ENCODE data around the gene DTYMK. TPM values are rescaled to one million over a fixed set of nuclear protein-coding genes. Genes with fewer than 3 reads are reported as not detected.

DTYMK gene
- total RNA-seq, 1 experiment from 2014 or later = 66.3 TPM

DNA sequence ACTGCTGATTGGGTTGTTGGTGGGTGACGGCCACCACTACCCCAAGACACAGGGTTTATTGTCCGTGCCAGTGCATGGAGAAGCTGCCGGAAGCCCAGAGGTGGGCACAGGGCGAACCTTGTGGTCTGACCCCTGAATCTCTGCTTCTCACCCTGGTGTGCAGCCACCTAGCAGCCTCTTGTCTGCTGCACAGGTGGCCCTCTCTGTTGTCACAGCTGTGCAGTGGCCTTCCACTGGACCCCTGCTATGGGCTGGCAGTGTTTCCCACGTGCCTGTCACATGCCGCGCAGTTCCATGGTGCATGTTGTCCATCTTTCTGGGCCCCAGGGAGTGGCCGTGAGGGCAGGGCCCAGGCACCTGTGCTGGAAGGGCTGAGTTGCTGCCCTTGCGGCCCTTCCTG, 33.9 kb downstream of the DTYMK start:
- peaks cover 61% of the 10 kb centered on the region for H3K36me3 Mint-ChIP-seq (ENCODE audit: insufficient read depth, unreplicated experiment)
- BruUV-seq (replicated peaks) = no TSS peak
- ChIA-PET CTCF (no interaction called here), POLR2A (no interaction called here)
- H3K9me3 Mint-ChIP-seq (ENCODE audit: unreplicated experiment) = no peaks in the 10 kb centered on the region
- H3K4me1 Mint-ChIP-seq (ENCODE audit: insufficient read depth, unreplicated experiment) = no peaks in the 10 kb centered on the region
- TF ChIP-seq, protein P1, sequence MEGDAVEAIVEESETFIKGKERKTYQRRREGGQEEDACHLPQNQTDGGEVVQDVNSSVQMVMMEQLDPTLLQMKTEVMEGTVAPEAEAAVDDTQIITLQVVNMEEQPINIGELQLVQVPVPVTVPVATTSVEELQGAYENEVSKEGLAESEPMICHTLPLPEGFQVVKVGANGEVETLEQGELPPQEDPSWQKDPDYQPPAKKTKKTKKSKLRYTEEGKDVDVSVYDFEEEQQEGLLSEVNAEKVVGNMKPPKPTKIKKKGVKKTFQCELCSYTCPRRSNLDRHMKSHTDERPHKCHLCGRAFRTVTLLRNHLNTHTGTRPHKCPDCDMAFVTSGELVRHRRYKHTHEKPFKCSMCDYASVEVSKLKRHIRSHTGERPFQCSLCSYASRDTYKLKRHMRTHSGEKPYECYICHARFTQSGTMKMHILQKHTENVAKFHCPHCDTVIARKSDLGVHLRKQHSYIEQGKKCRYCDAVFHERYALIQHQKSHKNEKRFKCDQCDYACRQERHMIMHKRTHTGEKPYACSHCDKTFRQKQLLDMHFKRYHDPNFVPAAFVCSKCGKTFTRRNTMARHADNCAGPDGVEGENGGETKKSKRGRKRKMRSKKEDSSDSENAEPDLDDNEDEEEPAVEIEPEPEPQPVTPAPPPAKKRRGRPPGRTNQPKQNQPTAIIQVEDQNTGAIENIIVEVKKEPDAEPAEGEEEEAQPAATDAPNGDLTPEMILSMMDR (IDR thresholded peaks at IDR 0.05; ENCODE audit: unreplicated experiment) = no peak
- no peak overlapping the region for H3K27ac Mint-ChIP-seq (ENCODE audit: low read depth, unreplicated experiment)
- no peaks in the 10 kb centered on the region for H3K27me3 Mint-ChIP-seq (ENCODE audit: insufficient read depth, unreplicated experiment)
- intact Hi-C loops (cut with micrococcal nuclease) = no loop called here
- H3K4me3 Mint-ChIP-seq (ENCODE audit: unreplicated experiment) = no peak overlapping the region
- DNase-seq (ENCODE audit: unreplicated experiment) = no peak

DNA sequence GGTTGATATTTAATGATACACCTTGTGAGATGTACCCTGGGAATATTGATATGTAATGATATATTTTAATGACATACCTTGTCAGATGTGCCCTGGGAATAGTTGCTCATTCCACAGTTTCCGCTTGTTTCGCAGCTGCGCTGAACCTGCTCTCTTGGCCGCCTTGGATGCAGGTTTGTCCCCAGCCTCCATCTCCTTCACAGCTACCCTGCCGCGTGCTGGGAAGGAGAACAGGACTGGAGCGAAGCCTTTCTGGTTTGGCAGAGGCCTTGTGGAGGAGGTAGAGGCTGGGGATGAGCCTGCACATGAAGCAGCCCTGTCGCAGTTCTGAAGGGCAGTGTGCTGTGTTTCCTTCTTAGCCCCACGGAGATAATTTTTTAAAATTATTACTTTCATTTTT, 34.5 kb downstream of the DTYMK start:
- intact Hi-C loops (cut with micrococcal nuclease) = no loop called here
- no peaks in the 10 kb centered on the region for H3K9me3 Mint-ChIP-seq (ENCODE audit: unreplicated experiment)
- peaks cover 55% of the 10 kb centered on the region for H3K36me3 Mint-ChIP-seq (ENCODE audit: insufficient read depth, unreplicated experiment)
- no peak overlapping the region for H3K27ac Mint-ChIP-seq (ENCODE audit: low read depth, unreplicated experiment)
- no peaks in the 10 kb centered on the region for H3K4me1 Mint-ChIP-seq (ENCODE audit: insufficient read depth, unreplicated experiment)
- no peak for DNase-seq (ENCODE audit: unreplicated experiment)
- no peaks in the 10 kb centered on the region for H3K27me3 Mint-ChIP-seq (ENCODE audit: insufficient read depth, unreplicated experiment)
- ChIA-PET CTCF (no interaction called here), POLR2A (interaction anchor here (0.6 kb wide), 1 partner anchor 93 kb away, joined by 3 read pairs; no protein-coding TSS in a partner anchor)
- BruUV-seq (replicated peaks) = no TSS peak
- TF ChIP-seq, protein P1 (IDR thresholded peaks at IDR 0.05; ENCODE audit: unreplicated experiment) = no peak
- no peak overlapping the region for H3K4me3 Mint-ChIP-seq (ENCODE audit: unreplicated experiment)

DNA sequence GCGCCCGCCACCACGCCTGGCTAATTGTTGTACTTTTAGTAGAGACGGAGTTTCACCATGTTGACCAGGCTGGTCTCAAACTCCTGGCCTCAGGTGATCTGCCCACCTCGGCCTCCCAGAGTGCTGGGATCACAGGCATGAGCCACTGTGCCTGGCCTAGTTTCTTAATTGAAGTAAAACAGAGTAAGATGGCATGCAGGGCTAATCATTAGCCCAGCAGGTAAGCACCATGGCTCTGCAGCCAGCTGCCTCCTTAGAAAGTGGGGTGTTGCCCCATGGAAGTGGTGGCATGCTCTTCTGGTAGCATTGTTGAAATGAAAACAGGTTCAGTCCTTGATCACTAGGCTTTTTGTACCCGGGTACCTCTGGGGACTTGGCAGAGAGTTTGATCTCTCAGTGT, 36.7 kb downstream of the DTYMK start:
- peaks cover 42% of the 10 kb centered on the region for H3K36me3 Mint-ChIP-seq (ENCODE audit: insufficient read depth, unreplicated experiment)
- ChIA-PET CTCF (no interaction called here), POLR2A (no interaction called here)
- H3K27ac Mint-ChIP-seq (ENCODE audit: low read depth, unreplicated experiment) = no peak overlapping the region
- H3K4me1 Mint-ChIP-seq (ENCODE audit: insufficient read depth, unreplicated experiment) = no peaks in the 10 kb centered on the region
- BruUV-seq (replicated peaks) = no TSS peak
- TF ChIP-seq, protein P1 (IDR thresholded peaks at IDR 0.05; ENCODE audit: unreplicated experiment) = no peak
- no peaks in the 10 kb centered on the region for H3K9me3 Mint-ChIP-seq (ENCODE audit: unreplicated experiment)
- H3K27me3 Mint-ChIP-seq (ENCODE audit: insufficient read depth, unreplicated experiment) = no peaks in the 10 kb centered on the region
- no peak overlapping the region for H3K4me3 Mint-ChIP-seq (ENCODE audit: unreplicated experiment)
- DNase-seq (ENCODE audit: unreplicated experiment) = no peak
- intact Hi-C loops (cut with micrococcal nuclease) = no loop called here

DNA sequence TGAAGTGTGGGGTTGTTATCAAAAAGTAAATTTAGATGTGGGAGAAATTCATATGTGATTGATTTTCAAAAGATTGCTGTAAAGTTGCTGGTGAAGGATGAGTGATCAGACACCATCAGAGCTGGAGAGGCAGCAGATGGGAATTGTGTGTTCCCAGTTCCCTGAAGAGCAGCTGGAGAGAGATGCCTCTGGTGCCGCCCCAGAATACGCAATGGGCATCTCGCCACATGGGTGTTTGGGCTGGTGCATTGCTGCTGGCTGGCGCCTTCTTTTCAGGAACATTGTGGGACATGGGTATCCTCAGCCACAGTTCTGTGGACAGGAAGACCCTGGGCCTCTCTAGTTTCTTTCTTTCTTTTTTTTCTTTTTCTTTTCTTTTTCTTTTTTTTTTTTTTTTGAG, 37.2 kb downstream of the DTYMK start:
- H3K27ac Mint-ChIP-seq (ENCODE audit: low read depth, unreplicated experiment) = no peak overlapping the region
- POLR2A ChIA-PET = interaction anchor here (2.5 kb wide), 1 partner anchor 12 kb away, joined by 9 read pairs; the partner anchor contains the start of genes ATG4B and THAP4
- H3K9me3 Mint-ChIP-seq (ENCODE audit: unreplicated experiment) = no peaks in the 10 kb centered on the region
- TF ChIP-seq, protein P1 (IDR thresholded peaks at IDR 0.05; ENCODE audit: unreplicated experiment) = no peak
- CTCF ChIA-PET = no interaction called here
- DNase-seq (ENCODE audit: unreplicated experiment) = no peak
- no peak overlapping the region for H3K4me3 Mint-ChIP-seq (ENCODE audit: unreplicated experiment)
- H3K4me1 Mint-ChIP-seq (ENCODE audit: insufficient read depth, unreplicated experiment) = no peaks in the 10 kb centered on the region
- H3K36me3 Mint-ChIP-seq (ENCODE audit: insufficient read depth, unreplicated experiment) = peaks cover 37% of the 10 kb centered on the region
- intact Hi-C loops (cut with micrococcal nuclease) = no loop called here
- BruUV-seq (replicated peaks) = no TSS peak
- H3K27me3 Mint-ChIP-seq (ENCODE audit: insufficient read depth, unreplicated experiment) = no peaks in the 10 kb centered on the region
